GM12891 (cell line): ENCODE results near the gene LCMT2.

ENCODE experiments used
- POLR2AphosphoS5 ChIP-seq: IDR thresholded peaks from 2 replicates; pipeline ENCODE4 v1.6.1; 2011; ENCODE audit warnings: low read depth, low read length, control low read depth
- TAF1 ChIP-seq: IDR thresholded peaks from 2 replicates; pipeline ENCODE4 v1.6.1; 2011; ENCODE audit warnings: low read depth, low read length, control low read depth

- TF ChIP-seq POLR2AphosphoS5 (peak; percentile 89), TAF1 (peak; percentile 58)
Observed at GRCh38 chr15:43329960-43330779, at the start of gene LCMT2.
